CD4-positive, alpha-beta T cell treated with Interleukin-6 for 4 hours (primary cell): ENCODE data around the gene PPM1L.

ENCODE experiments used
- DNase-seq: peaks from one replicate; pipeline ENCODE4 v3.0.0-alpha.2; 2020; ENCODE audit warnings: mixed read lengths

Gene PPM1L

DNA sequence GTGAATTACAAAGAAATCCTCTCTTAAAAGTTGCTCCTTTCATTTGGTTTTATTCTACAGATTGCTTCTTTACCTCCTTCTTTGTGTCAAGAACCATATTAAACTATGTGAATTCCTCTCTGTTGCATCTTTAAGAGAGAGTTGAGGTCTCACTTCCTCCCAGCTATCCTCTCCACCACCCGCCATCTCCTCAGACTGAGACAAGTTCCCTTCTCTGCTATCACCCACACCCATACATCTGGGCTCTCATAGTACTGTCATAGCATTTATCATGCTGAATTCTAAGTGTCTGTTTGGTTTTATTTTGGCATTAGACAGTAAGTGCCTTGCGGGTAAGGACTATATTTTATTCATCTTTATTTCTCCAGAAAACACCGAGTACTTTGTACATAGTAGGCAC is 294.9 kb downstream of the PPM1L start:
- DNase-seq, result no peak

DNA sequence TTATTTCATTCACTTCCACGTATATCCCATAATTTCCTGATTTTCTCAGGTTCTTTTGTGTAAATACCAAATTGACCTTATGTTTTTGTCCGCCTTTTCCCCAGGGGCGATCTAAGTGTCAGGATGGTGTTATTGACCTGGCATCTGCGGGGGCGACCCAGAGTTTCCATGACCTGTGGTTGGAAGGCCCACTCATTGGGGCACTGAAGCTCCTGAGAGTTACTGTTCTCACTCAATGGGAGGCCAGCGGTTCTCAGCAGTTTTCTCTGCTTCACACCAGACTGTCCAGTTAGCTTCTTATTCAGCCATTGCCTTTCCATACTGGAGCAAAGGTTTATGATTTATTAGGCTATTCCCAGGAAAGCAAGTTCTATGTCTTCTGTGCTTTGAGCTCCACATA is 295.8 kb downstream of the PPM1L start:
- no peak for DNase-seq

DNA sequence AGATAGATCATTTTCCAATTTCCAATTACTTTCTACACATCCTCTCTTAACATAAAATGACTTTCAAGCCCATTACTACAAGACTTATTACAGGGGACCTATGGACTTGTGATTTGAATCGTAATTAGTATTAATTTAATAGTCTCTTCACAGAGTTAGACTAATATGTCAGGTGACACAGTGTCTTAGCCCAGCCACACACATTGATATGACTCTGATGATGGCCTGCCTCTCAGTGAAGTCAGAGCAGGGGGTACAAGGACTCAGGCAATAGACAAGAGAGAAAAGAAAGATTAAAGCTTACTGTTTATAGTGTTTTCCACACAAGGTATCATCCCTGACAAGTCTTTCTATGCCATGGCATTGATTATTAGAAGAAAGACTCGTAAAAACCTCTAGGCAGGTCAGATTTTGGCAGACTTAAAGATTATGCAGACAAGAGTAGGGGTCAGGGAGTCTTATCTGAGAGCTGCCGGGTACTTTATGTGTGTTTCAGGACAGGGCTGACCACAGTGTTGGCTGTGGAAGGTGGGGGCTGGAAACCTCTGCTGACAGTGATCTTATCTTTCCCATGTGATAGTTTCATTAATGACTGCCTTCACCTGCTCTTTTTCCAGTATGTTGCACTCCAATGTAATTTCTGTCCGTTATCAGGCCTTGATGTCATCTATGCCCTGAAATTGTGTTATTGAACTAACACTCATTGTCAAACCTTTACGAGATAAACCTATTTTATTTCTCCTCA is 299.0 kb downstream of the PPM1L start:
- no peak for DNase-seq

DNA sequence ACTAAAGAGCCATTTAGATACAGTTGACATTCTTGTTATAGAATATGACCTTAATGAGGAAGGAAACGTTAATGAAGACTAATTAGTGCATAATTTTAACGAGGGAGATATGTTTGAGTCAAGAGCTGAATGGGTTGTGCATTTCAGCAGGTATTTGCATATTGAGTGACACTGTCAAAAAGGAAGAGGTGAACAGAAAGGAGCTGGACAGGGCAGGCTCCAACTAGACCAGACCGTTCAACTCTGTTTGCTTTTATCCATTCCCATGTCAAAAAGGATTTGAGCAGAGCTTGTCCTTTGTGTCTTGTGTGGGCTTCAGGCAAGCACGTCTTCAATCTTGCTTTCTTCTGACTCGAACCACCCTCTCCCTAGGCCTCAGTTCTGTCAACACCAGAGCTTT is 308.4 kb downstream of the PPM1L start:
- DNase-seq, result no peak

DNA sequence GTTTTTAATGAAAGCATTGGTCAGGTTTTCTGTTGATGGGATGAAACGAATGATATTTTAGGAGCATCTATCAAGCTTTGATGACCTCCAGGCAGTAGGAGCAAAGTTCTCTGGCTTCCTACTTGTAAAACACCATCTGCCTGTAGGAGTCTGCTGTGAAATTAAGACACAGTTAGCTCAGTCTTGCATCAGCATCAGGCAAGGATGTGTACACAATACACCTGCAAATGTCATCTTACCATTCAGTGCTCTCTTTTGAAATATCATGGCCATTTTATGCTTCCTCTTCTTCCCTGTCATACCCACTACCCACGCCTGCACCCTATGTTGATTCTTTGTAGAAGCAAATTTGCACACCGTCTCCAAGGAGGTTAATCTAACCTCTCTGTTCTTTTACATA is 310.9 kb downstream of the PPM1L start:
- no peak for DNase-seq

DNA sequence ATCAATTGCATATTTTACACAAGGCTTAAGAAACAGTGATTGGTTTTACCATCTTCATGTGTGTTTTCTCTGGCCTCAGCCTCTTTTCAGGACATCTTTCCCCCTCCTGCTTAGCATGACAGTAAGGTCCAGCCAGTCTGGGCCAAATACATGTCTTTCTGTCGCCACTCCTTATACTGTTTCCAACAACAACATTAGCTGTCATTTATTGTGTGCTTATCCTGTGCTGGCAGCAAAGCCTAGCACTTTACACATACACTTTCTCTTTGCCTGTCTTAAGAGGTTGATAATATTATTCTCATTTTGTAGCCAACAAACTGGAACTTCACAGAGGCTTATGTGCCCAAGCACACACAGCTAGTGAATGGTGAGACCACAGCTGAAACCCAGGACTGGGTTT is 311.3 kb downstream of the PPM1L start:
- no peak for DNase-seq

DNA sequence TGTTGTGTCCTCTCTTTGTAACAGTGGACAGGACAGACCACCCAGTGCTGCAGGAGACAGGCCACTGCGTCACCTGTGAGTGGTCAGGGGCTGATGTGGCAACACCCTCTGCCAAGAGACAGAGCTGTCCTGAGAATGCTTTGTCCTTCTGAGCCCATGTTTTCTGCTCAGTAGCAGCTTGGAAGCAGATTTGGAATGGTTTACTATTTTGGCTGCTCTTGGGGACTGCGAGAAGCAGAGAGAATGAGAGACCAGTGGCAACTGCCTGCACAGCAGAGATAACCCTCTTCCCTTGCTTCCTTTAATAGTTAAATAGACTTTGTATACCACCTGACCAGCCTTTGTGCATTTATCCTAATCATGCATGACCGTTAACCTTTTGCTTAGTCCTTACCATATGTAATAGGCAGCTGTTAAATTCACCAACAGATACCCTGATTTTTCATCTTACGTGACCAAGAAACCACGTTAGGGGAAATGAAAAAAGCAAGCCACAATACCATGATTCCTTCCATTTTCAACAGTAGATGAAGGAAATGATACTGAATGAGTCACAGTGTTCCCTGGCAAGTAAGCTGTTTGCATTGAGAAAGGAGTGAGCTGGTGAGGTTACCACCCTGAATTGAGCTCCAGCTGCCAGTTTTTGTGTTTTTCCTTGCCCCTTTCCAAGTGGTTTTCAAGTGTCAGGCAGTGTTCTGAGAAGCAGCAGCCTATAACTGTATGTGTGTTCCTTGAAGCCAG is 313.6 kb downstream of the PPM1L start:
- no peak for DNase-seq

DNA sequence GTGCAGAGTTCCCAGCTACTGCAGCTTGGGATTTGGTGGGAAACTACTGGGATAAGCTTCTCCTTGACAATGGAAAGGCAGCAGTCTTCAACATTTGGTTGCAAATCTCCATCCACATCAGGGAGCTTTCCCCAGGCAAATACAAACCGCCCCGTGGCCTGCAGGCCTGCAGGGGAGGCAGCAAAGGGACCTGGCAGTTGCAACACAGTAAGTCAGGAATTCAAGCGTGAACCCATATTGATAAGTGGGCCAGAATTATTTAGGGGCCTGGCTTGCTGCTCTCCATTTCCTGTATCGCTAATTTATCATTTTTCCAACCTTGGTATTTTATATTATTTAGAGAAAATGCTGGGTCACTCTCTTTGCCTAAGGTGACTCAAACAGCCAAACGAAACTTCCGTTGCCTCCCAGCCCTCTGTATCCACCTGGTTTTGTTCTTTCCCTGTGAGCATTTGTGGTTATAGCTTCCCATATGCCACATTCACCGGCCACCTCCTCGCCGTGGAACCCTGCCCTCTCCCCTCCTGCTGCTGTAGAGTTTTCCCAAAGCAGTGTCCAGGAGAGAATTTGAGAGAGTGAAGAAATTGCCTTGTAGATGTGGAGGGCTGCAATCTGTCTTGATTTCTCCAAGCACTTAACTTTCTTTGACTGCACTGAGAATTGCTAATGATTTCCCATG is 314.4 kb downstream of the PPM1L start:
- no peak for DNase-seq

DNA sequence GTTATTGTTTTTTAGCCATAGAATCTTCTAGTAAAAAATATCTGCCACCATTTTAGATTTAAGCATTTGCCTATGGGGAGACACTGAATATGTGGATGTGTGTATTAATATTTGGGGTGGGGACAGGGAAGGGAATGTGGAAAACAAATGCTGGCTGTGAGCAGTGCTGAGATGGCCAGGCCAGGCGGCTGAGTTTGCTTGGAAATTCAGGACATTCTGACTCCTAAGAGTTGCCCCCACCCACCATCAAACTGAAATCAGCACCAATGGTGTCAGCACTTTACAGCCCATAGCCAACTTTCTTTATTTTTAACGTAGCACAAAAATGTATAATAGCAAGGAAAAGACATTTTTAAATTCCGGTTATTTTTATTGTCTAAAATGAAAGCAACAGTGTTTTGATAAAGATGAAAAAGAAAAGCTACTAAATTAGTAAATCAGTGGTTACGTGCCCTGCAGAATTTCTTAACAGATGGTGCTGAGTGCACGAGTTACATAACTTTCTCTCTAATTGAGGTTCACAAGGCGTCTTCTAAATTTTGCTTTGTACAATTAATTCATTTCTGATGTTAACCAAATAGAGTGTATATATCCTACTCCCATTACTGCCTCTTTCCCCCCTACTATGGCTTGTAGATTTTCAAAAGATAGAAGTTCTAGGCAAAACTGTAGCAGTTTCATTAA is 315.1 kb downstream of the PPM1L start:
- DNase-seq, result no peak

DNA sequence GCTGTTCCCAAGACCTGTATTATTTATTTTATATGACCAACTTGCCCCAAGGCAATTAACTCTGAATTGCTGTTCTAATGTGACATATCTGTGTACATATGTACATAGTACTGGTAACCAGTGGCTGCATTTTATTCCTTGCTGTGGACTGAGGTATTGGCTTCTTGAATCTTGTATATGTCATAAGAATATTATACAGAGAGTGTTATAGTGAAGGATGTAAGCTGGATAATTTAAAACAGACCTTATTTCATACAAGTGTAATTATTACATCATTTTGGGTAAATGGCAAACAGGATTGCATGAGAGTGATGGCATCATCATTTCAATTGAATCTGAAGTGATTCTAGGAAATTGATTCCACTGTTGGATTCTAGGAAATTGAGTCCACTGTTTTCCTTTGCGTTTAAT is 316.2 kb downstream of the PPM1L start:
- DNase-seq, result no peak

DNA sequence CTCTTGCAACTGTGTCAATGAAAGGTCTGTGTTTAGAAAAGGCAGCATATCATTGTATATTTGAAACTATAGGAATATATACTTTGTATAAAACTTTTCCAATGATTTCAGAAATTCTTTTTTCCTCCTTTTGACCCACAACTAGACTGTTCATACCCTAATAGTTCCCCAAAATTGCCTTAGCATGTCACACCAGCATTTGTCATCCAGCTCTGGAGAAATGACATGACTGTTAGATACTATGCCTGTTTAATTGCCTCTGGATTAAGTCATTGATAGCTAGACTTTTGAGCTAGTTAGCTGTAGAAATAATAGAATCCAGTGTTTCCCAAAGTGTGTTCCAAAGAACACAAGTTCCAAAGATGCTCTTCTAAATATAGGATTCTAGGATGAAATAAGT is 316.7 kb downstream of the PPM1L start:
- no peak for DNase-seq

DNA sequence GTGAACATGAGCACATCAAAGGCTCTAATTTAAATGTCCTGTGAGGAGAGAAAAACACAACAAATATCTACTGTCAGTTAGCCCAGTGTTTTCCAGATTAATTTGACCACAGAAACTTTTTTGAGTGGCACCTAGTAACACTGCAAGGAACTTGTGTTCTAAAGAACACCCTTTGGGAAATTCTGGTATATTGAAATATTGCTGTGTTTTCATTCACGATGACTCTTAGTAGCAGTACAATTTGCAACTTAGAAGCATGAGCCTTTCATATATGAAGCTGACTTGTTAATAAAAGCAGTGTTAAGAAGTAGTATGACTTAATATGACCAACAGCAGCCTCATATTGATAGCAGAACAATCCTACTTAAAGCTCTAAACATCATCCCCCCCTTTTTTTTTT is 317.1 kb downstream of the PPM1L start:
- no peak for DNase-seq

DNA sequence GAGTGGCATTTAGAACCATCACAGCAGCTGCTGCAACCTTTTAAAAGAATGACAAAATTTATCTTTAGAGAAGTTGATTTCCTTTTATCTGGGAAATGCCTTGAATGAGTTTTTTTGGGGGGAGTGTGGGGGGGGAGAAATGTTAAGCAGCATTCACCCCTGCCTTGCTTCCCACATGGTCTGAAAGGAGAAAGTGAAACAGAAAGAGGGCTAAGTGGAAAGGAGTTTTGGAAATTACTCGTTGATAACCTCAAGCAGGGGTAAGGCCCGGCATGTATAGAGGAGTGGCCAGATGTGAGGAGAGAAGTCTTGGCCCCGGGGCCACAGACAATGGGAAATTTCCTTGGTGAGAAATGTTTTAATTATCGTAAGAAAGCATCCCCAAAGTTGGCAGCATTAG is 325.6 kb downstream of the PPM1L start:
- DNase-seq, result no peak

DNA sequence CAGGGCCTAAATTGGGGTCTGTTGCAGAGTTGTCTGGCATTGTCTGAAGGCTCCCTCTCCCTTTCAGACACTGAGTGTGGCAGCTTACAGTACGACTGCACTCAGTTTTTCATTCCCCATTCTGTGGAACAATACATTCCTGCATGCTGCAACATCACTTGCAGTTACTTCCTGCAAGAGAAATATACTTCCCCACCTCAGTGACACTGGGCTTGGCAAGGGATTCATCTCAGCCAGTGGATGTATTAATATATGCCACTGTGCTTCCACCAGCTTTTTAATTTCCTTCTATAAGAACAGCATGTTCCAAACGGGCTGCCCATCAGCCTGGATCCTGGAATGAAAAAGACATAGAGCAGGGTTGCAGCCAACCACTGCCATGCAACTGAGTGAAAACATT is 326.0 kb downstream of the PPM1L start:
- DNase-seq, result no peak

DNA sequence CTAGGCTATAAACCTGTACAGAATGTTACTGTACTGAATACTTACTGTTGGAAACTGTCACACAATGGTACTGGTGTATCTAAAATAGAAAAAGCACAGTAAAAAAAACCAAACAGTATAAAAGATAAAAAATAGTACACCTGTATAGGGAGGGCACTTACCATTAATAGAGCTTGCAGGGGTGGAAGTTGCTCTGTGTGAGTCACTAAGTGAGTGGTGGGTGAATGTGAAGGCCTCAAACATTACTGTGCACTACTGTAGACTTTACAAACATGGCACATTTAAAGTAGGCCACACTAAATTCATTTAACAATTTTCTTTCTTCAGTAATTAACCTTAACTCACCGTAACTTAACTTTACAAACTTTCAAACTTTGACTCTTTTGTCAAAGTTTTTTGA is 327.1 kb downstream of the PPM1L start:
- no peak for DNase-seq

DNA sequence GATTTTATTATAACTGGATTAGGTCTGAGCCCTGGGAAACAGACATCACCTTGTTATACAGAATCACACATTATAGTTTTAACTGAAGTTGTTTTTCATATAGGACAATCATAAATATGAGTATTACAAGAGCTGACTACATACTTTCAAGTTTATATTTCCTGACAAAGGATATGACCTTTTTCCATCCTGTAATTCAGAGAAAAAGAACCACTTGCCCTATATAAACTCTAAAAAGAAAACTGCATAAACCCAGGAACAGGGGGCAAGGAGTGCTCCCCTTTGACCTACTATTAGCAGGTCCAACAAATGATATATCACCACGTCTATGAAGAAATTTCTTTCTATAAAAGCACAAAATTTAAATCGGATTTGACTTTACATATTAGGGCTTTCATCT is 328.2 kb downstream of the PPM1L start:
- DNase-seq, result no peak

DNA sequence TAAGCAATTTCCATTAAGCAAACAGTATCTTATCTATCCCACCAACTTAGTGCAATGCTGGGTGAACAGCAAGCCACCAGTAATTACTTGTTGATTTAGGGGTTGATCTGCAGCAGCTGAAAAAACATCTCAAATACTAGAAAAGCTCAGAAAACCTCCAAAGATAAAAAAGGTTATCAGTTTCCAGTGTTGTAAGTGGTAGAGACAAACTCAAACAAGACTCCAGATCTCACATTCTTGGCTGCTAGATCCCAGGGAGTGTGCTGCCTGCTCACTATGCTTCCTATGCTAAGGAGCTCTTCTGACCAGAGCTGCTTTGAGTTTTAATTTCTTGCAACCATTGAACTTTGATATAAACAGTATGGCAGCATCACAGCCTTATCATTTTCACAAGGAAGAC is 337.9 kb downstream of the PPM1L start:
- no peak for DNase-seq

DNA sequence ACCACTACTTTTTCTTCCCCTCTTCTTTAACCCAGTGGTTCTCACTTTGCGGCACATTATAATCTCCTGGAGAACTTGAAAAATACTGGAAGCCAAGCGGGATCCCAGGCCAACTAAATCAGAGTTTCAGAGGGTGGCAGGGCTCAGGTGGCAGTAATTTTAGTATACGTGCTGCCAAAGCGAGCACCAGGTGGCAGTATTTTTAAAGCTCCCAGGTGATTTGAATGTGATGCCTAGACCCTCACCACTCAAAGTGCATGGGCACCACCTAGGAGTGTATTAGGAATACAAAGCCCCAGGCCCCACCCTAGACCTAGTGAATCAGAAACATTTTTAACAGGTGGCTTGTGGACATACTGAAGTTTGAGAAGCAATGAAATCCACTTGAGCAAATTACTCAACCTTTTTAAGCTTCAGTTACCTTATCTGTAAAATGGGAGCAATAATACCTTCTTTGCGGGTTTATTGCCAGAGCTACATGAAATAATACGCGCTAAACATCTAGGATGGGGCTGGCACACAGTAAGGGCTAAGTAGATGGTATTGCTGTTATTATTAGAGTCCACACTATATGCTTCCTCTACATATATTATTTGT is 340.8 kb downstream of the PPM1L start:
- peak; percentile 39 for DNase-seq

DNA sequence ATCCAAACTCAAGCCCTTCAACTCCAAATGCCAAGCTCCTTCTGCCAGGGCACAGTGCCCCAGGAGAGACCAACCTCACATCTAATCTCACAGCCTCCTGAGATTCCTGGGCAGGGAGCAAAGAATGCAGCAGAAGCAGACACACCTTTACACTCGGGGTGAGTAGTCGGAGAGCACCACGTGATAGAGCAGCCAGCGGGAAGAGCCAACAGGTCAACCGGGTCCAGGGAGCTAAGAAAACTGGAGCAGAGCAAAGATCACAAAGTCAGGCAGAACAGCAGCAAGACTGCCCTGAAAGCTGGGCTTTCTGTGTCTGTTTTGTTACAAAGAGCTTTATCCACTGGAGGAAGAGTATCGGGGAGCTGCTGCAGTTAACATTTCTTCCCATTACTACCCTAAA is 345.0 kb downstream of the PPM1L start:
- DNase-seq, result no peak

DNA sequence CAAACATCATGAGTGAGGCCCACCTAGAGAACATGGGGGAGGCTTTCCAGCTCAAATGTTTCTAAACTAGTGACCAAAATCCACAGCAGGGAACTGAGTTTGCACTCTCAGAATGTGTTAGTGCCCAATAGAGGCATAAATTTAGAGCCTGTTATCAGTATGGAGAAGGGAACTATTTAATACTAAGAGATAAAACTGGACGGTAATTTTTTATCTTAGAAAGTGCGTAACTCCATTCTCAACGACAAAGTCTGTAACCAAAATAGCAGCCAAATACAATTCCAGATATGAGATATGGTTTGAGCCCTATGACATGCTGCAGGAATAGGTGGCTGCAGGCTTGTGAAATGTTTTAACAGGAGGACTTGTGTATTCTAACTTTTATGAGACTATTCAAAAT is 345.6 kb downstream of the PPM1L start:
- DNase-seq, result no peak

DNA sequence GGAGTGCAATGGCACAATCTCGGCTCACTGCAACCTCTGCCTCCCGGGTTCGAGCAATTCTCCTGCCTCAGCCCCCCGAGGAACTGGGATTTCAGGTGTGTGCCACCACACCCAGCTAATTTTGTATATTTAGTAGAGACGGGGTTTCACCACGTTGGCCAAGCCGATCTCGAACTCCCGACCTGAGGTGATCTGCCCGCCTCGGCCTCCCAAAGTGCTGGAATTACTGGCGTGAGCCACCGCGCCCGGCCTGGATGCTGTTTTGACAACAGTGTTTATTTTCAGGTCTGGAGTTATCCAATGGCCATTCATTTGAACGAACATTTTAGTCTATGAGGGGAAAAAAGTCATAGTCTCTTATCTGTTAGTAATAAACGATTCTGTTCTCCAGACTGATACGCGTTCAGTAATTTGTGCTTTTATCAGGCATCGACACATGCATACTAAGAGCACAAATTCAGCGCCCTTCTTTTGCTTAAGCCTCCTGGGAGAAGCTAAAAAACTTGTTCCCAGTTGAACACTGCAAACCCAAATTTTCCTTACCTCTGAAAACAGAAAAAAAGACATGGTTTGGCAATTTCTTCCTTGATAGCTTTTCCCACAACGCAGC is 347.9 kb downstream of the PPM1L start:
- DNase-seq, result no peak
